ENCODE results near the gene TDRKH.
A peak's percentile ranks its signal among the peaks of the same experiment; 100 is the strongest.

TDRKH gene

DNA sequence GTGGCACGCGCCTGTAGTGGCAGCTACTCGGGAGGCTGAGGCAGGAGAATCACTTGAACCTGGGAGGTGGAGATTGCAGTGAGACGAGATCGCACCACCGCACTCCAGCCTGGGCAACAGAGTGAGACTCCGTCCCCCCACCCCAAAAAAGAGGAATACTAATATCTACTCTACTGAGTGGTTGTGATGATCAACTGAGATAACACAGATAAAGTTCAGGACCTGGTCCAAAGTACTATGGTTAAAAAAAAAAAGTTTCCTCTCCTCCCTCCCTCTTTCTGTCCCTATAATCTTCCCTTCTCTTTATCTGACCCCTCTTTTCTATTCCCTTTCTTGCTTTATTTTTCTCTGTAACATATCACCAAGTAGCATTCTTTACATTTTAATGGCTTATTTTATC lies 45.3 kb upstream of the TDRKH start:
- TF ChIP-seq, protein P1, sequence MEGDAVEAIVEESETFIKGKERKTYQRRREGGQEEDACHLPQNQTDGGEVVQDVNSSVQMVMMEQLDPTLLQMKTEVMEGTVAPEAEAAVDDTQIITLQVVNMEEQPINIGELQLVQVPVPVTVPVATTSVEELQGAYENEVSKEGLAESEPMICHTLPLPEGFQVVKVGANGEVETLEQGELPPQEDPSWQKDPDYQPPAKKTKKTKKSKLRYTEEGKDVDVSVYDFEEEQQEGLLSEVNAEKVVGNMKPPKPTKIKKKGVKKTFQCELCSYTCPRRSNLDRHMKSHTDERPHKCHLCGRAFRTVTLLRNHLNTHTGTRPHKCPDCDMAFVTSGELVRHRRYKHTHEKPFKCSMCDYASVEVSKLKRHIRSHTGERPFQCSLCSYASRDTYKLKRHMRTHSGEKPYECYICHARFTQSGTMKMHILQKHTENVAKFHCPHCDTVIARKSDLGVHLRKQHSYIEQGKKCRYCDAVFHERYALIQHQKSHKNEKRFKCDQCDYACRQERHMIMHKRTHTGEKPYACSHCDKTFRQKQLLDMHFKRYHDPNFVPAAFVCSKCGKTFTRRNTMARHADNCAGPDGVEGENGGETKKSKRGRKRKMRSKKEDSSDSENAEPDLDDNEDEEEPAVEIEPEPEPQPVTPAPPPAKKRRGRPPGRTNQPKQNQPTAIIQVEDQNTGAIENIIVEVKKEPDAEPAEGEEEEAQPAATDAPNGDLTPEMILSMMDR (conservative IDR thresholded peaks at IDR 0.05) = no peak
- peak overlapping the region; percentile 99 for H3K27ac ChIP-seq

DNA sequence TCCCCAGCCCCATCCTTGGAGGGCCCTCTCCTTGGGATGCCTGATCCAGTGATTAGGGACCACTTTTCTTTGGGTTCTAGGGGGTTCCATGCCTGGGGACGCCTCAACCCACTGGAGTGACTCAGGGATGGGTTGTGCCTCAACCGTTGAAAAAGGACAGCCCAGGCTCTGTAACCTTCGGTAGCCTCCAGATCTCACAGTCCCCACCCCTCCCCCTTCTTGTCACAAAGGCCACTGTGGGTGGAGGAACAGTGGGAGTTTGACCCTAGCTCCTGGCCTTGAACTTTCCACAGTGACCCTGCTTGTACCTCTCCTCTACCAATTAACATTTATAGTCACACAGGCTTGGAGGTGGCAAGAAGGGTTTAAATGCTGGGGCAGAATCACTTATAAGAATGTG lies 43.9 kb upstream of the TDRKH start:
- peak overlapping the region; percentile 99; the same call in 1 of the 2 replicates for H3K27ac ChIP-seq
- TF ChIP-seq, protein P1 (conservative IDR thresholded peaks at IDR 0.05) = no peak

DNA sequence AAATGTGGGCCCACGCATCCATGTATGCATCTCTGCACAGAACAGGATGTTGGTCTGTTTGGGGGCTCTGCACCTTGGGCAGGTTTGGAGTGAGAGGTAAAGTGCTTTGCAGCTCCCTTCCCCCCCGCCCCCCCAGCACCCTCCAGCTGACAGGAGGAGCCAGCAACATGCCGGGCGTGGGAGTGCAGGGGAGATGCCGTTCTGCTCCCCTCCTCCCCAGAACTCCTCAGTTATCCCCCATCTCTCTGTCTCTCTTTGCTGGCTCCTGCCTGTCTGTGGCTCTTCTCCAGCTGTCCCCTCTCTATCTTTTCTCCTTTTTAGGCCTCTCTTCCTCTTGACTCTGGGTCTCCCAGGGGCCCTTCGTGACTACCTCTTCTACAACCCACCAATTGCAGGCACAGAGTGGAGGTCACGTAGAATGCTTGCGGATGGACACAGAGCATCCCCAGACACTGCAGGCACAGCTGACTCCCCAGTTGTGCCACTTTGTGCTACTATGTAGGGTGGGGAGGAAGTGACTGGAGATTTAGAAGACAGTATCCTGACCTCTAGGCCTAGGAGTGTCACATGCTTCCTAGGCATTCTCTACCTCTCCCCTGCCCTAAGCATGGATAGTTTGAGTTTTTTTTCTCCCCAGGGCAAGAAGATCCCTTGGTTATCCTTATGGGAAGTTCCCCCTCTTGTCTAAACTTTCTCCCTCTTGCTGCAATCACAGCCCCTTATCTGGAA lies 43.0 kb upstream of the TDRKH start:
- H3K27ac ChIP-seq = peak overlapping the region; percentile 99
- TF ChIP-seq, protein P1 (conservative IDR thresholded peaks at IDR 0.05) = no peak

DNA sequence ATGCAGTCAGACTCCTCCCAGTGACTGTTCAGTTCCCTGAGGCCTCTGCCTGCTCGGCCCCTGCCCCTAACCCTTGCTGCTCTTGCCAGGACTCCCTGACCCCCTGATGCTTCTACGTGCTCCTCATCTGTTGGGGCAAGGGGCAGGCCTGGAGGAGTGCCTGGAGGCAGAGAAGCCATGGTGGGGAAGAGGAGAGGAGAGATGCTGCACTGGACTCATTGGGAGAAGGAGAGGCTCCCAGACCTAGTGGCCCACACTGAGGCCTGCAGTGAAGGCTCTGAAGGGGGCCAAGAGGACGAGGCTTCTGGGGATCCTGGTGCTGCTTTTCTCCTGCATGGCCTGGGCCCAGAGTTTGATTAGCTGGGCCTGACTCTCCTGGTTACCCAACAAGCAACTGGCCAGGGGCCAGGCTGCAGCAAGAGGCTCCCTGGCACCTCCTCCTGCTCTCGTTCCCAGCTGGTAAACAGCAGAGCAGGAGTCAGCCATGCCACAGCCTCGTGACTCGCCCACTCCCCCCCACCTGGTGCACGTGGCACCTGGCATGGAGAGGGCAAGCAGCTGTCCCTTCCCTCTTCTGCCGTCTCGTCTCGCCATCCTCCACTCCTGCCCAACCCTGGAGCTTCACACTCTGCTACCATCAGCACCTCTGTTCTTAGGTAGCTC lies 42.1 kb upstream of the TDRKH start:
- TF ChIP-seq, protein P1 (conservative IDR thresholded peaks at IDR 0.05) = no peak
- H3K27ac ChIP-seq = peak overlapping the region; percentile 99

DNA sequence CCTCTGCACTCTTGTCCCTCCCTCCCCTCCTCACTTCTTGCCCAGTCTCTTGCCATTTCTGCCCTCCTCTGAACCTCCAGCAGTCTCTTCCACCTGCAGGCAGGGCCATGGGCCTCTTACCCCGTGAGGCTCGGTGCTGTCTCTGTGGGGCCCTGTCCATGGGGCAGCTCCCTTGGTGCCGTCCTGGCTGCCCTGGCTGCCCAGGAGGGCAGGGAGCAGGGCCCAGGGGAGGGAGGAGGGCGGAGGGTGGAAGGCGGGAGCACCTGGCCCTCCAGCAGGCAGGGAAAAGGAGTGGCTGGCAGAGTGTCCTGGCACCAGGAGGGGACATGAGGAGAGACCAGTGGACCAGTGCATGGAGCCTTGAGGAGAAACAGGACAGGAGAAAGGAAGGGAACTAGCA lies 41.3 kb upstream of the TDRKH start, which contains the start of gene RORC:
TSS of gene RORC (minus strand) at position 198 of the 400 bp plus-strand sequence. CDS start at position 160, 38 bp downstream.
- TF ChIP-seq, protein P1 (conservative IDR thresholded peaks at IDR 0.05) = no peak
- H3K27ac ChIP-seq = peak within 1 kb of the TSS; percentile 99

DNA sequence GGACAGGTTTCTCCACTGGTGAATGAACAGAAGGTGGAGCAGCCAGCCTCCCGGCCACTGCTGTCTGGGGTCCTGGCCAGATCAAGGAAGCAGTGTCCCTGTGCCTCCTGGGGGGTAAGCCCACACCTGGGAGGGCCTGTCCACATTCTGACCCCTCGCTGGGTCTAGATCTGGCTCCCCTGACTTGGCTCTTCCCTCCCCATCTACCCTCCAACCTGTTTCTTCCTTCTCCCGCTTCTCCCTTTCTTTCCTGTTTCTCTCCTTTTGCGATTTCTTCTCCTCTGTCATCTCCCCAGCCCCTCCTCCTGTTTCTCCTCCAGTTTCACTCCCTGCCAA lies 40.9 kb upstream of the TDRKH start:
- peak overlapping the region; percentile 99 for H3K27ac ChIP-seq
- TF ChIP-seq, protein P1 (conservative IDR thresholded peaks at IDR 0.05) = no peak

DNA sequence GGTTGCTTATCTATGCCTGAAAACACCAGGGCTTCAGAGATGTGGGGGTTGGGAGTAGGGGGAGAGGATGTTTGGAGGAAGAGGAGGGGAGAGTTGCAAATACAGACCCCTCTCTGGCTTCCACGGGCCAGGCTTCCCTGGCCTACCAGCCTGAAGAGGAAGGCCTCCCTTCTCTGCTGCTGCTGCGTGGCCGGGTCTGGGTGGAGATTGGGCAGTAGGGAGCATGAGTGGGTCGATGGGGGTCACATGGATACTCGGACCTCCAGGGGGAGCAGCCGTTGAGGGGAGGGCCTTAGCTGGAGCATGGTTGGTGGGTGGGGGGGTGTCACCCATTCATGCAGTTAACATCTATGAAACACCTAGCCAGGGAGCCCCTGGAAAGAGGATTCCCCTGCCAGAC lies 39.8 kb upstream of the TDRKH start:
- H3K27ac ChIP-seq = peak overlapping the region; percentile 99
- TF ChIP-seq, protein P1 (conservative IDR thresholded peaks at IDR 0.05) = no peak
